GM12892 (cell line): ENCODE results near the gene MANBA.

ENCODE experiments used
- DNase-seq: peaks from one replicate; pipeline ENCODE4 v3.0.0; 2011; ENCODE audit not compliant: insufficient read length
- FAIRE-seq: peaks from 2 replicates; lab custom pipeline; 2011; peaks lifted over from hg19 to GRCh38; lab: Jason Lieb, UNC
- POLR2A ChIP-seq: IDR thresholded peaks from 2 replicates; pipeline ENCODE4 v1.6.1; 2011; ENCODE audit warnings: low read depth, low read length, control low read depth
- POLR2AphosphoS5 ChIP-seq: IDR thresholded peaks from 2 replicates; pipeline ENCODE4 v1.6.1; 2011; ENCODE audit warnings: low read depth, low read length, control low read depth
- TAF1 ChIP-seq: IDR thresholded peaks from 2 replicates; pipeline ENCODE4 v1.6.1; 2011; ENCODE audit warnings: low read depth, mild to moderate bottlenecking, control low read depth, low read length, borderline replicate concordance

The MANBA gene

DNA sequence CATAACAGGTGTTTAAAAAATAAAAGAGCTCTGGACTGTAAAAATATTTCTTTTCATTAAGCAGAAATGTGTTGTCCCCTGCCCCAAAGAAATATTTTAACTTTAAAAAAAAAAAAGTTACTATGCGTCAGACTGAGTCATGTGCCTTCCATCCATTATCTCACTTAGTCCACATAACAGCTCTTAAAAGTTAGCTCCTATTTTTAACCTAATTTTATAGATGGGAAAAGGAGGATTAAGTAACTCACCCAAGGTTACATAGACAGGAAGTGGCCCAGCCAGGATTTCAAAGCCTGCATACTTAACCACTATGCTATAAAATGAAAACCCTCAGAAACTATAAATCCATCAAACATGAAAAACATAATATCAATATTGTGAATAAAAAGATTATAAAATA lies 97.7 kb downstream of the MANBA start:
- TF ChIP-seq POLR2AphosphoS5 (no peak), POLR2A (no peak), TAF1 (no peak)
- FAIRE-seq, result no peak
- no peak for DNase-seq

DNA sequence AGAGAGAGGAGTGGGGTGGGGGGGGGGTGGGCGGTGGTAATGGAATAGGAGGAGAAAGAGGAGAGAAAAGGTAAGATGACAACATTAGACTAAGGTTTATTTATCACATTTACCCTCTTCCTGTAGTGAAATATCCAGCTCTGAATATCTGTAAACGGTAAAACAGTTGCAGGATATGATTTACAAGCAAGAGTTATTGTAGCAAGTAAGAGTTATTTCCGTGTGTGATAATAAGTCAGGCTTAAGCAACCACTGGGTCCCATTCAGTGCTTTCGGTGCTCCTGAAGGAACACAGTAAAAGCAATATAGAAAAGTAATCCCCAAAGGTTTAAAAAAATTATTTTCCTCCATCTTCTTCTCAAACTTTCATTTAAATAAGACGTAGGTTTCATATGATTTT lies 103.6 kb downstream of the MANBA start:
- DNase-seq, result no peak
- FAIRE-seq, result no peak
- TF ChIP-seq TAF1 (no peak), POLR2A (no peak), POLR2AphosphoS5 (no peak)

- no peak for FAIRE-seq
- no peak for DNase-seq
- TF ChIP-seq POLR2AphosphoS5 (no peak), TAF1 (no peak), POLR2A (no peak)
These were observed 113.7 kb downstream of the MANBA start for GRCh38 chr4:102647117-102647516.

DNA sequence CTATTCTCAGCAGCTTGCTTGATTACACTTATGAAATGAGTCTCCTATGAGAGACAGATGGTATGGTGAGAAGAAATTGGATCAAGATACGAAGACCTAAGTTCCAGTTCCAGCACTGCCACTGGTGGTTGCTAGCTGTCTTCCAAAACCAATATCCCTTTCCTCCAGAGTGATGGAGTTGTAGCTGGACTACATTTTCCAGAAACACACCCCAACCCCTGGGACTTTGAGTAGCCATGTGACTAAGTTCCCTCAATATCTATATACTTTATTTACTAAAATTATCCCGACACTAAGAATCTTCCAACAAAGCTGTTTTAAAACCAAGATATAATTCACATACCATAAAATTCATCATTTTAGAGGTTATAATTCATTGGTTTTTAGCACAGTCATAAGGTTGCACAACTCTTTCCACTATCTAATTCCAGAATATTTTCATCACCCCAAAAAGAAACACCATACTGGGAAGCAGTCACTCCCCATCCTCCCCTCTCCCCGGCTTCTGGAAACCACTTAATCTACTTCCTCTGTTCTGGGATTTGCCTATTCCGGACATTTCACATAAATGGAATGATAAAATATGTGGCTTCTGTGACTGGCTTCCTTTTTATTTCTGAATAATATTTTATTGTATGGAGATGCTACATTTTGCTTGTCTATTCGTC lies 118.0 kb downstream of the MANBA start:
- DNase-seq, result no peak
- no peak for TF ChIP-seq TAF1
- TF ChIP-seq POLR2A, result no peak
- TF ChIP-seq POLR2AphosphoS5, result no peak
- no peak for FAIRE-seq

DNA sequence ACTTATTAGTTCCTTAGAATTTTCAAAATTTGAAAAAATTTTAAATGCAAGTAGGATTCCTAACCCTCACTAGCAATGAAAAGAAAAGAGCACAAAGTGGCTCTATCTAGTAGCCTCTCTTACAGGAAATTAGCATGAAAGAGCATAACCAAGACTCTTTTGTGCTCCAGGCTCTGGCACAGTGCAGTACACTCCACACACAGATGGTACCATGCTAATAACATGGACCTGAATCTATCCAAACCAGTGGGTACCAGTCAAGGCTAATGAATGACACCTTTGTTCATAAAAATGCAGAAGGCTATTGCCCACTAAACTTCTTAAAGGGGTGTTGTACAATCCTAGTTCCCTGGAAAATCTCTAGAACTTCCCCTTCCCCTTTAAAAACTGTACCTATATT lies 119.0 kb downstream of the MANBA start:
- TF ChIP-seq POLR2AphosphoS5 (no peak), POLR2A (no peak), TAF1 (no peak)
- DNase-seq, result no peak
- FAIRE-seq, result no peak

DNA sequence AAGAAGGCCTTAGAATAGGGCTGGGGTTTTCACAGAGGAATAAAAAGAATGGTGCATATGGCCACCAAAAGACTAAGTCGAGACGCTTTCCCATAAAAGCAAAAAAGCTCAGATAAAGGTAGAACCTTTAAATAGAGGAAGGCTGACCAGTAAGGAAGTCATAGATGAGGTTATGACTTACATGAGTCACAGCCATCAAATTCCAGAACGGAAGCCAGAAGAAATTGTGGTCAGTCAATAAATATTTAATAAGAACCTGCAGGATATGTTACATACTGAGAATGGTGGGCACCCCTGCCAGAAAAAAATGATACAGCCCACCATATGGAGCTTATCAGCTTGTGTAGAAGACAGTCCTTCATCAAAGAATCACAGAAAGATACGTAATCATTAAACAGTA lies 120.1 kb downstream of the MANBA start:
- TF ChIP-seq TAF1 (no peak), POLR2AphosphoS5 (no peak)
- DNase-seq (no peak), FAIRE-seq (no peak)

- DNase-seq (no peak), FAIRE-seq (no peak)
- TF ChIP-seq TAF1 (no peak), POLR2A (no peak), POLR2AphosphoS5 (no peak)
These were observed 121.2 kb downstream of the MANBA start for GRCh38 chr4:102639598-102639997.

DNA sequence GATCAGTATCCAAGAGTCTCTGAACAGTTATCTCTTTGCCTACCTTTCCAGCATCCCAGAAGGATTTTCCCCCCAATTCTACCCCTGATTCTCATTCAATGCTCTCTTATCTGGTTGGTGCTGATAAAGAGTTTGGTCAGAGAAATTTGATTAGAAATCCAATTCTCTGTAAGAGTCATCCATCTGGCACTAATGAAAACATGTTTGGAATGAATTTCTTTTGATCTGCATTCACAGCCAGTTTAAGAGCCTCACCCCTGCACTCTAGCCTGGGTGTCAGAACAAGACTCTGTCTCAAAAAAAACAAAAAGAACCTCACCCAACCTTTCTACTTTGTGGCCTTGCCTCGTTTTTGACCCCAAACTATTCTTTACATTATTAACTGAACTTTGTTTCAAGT lies 122.1 kb downstream of the MANBA start:
- DNase-seq (no peak), FAIRE-seq (no peak)
- TF ChIP-seq POLR2AphosphoS5 (no peak), POLR2A (no peak), TAF1 (no peak)

DNA sequence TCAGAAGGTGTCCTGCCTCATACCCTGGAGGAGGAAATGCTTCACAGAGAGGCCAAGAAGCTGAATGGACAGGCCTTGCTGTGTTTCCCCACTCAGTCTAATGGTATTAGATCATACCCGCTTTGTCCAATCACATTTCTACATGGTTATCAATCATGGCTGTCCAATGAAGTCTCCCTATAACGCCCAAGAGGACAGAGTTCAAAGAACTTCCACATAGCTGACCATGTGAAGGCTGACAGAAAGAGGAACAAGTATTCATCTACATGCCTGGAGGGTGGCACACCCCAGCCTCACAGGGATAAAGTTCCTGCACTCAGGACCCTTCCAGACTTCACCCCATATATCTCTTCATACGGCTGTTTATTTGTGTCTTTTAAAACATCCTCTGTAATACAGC lies 123.4 kb downstream of the MANBA start:
- TF ChIP-seq POLR2AphosphoS5, result no peak
- no peak for TF ChIP-seq POLR2A
- no peak for TF ChIP-seq TAF1
- no peak for FAIRE-seq
- no peak for DNase-seq

DNA sequence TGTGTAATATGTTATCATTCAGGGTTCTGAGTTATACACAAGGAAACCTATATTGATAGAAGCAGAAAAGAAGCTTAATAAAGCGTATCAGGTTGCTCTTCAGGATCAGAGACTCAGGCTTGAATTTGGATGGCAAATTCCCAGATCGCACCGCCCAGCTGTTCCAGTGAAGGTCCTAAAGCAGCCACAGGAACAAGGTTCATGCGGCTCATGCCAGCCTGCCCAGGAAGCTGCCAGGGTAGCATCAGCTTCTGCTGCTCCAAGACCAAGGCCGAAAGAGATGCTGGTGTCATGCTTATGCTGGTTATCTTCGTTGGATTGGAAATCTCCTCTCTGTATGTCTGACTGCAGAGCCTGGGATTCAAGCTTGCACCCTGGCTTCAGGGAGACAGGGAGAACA lies 127.7 kb downstream of the MANBA start:
- no peak for DNase-seq
- FAIRE-seq, result no peak
- no peak for TF ChIP-seq TAF1

DNA sequence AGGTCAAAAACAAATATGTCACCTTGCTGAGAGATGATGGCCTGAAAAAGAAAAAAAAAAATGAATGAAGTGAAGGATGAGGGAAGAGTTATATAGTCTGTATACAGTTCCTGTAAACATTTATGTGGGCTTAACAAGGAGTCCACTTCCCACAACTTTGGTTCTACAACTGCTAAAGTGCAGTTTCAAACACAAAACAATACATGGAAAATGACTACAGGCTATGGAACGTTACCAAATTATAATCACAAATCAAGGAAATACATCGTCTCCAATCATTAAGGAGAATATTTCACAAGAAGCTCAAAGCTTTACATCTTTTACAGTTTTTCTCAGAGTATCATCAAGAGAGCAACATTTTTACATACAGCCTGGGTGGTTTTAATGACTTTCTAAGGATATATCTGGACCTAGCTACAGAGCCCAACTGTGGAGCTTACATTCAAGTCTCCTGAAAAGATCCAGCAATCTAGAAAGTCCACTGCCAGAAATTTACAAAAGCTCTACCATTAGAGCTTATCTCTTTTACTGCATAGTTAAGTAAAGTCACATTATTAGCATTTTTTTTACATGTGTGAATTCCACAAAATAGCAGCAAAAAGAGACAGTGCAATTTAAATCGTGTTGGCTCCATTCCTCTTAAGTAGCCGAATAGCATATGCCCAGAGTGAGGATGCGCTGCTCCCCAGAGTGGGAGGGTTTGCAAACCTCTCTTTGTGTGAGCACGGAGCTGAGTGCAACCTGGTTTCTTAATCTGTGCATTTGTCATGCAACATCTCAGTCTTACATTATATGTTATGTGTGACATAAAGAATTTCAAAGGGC lies 128.3 kb downstream of the MANBA start:
- TF ChIP-seq POLR2A (no peak), TAF1 (no peak), POLR2AphosphoS5 (no peak)
- FAIRE-seq (no peak), DNase-seq (no peak)

GRCh38 chr4:102631616-102632015 lies 129.2 kb downstream of the MANBA start:
- DNase-seq (no peak), FAIRE-seq (no peak)
- TF ChIP-seq TAF1 (no peak), POLR2AphosphoS5 (no peak), POLR2A (no peak)
